GM12878 (cell line): ENCODE results near the gene CMTM2. TPM values are rescaled to one million over a fixed set of nuclear protein-coding genes. Genes with fewer than 3 reads are reported as not detected.

ENCODE experiments used
- ATAC-seq: fragments of 200-7000 bp; cut with Tn5 transposase; 3 replicates; pipeline ENCODE4 v1.9.1; 2020; ENCODE audit warnings: mild to moderate bottlenecking, moderate library complexity
- BruUV-seq: library from RNA; stranded (reverse); fragments of 400-500 nt; replicated peaks from 2 replicates; lab custom pipeline; 2021; lab: Mats Ljungman, UMichigan
- CTCF ChIA-PET: fragments of 300-600 bp; sonication (Branson Sonifier 250); formaldehyde crosslinking; extraction: SDS; loops from one replicate; lab custom pipeline; 2021; ENCODE audit warnings: inconsistent platforms; lab: Yijun Ruan, JAX
- POLR2A ChIA-PET: fragments of 350-600 bp; formaldehyde crosslinking; extraction: SDS; loops from one replicate; lab custom pipeline; 2021; ENCODE audit warnings: inconsistent platforms; lab: Charles Lee
- RAD21 ChIA-PET: fragments of 300-600 bp; sonication (Branson Sonifier 250); formaldehyde crosslinking; loops from one replicate; lab custom pipeline; 2023; ENCODE audit warnings: antibody characterized with exemption; ENCODE audit not compliant: unreplicated experiment; lab: Charles Lee
- SMC1A ChIA-PET: fragments of 300-600 bp; sonication (Branson Sonifier 250); formaldehyde crosslinking; loops from one replicate; lab custom pipeline; 2023; ENCODE audit not compliant: unreplicated experiment, uncharacterized antibody; lab: Charles Lee
- DNase-seq: peaks from one replicate; pipeline ENCODE4 v3.0.0-alpha.2; 2011; ENCODE audit warnings: low read depth, low spot score
- FAIRE-seq: peaks from 3 replicates; lab custom pipeline; 2011; peaks lifted over from hg19 to GRCh38; lab: Jason Lieb, UNC
- H2AFZ ChIP-seq: 2 replicates; pipeline ENCODE4 v1.6.0; 2011; ENCODE audit warnings: low read depth, low read length, control low read depth; ENCODE audit not compliant: control insufficient read depth
- H3K27ac ChIP-seq: 2 replicates; pipeline ENCODE4 v1.5.1; 2011; ENCODE audit warnings: control low read depth; ENCODE audit not compliant: control insufficient read depth, insufficient read depth
- H3K27me3 ChIP-seq, 2 experiments: replicated peaks in 1 of 2; 2 replicates each; pipeline versions ENCODE4 v1.6.0 to v1.6.1; 2011; ENCODE audit warnings: low read length in 1 of 2; ENCODE audit not compliant: control insufficient read depth in 2 of 2, insufficient read depth in 2 of 2
- H3K36me3 ChIP-seq, 2 experiments: 2 replicates each; pipeline ENCODE4 v1.5.1; 2011; ENCODE audit warnings: low read length in 1 of 2; ENCODE audit not compliant: control insufficient read depth in 2 of 2, insufficient read depth in 2 of 2
- H3K4me1 ChIP-seq: 2 replicates; pipeline ENCODE4 v1.6.1; 2011; ENCODE audit warnings: mild to moderate bottlenecking, low read length, moderate library complexity, mixed read lengths; ENCODE audit not compliant: control insufficient read depth, insufficient read depth
- H3K4me2 ChIP-seq: 2 replicates; pipeline ENCODE4 v1.6.0; 2011; ENCODE audit warnings: control low read depth; ENCODE audit not compliant: control insufficient read depth, insufficient read depth
- H3K4me3 ChIP-seq: fragments of 200-600 bp; sonication (generic); 2 replicates; pipeline ENCODE4 v1.5.1; 2016
- H3K79me2 ChIP-seq: 2 replicates; pipeline ENCODE4 v1.6.0; 2011; ENCODE audit warnings: low read length; ENCODE audit not compliant: control insufficient read depth, insufficient read depth
- H3K9ac ChIP-seq: 2 replicates; pipeline ENCODE4 v1.8.0; 2011; ENCODE audit warnings: low read length, control low read depth, mixed read lengths; ENCODE audit not compliant: control insufficient read depth, insufficient read depth
- H3K9me3 ChIP-seq: replicated peaks from 3 replicates; pipeline ENCODE4 v1.5.1; 2011; ENCODE audit warnings: mild to moderate bottlenecking, low read length; ENCODE audit not compliant: control insufficient read depth, insufficient read depth
- H4K20me1 ChIP-seq: 2 replicates; pipeline ENCODE4 v1.6.0; 2011; ENCODE audit not compliant: control insufficient read depth, insufficient read depth
- BCL3 ChIP-seq: IDR thresholded peaks from 2 replicates; pipeline ENCODE4 v1.6.1; 2011; ENCODE audit warnings: borderline replicate concordance, low read depth, mild to moderate bottlenecking, moderate library complexity, low read length; ENCODE audit not compliant: insufficient read depth, poor library complexity, severe bottlenecking
- CHD4 ChIP-seq: fragments of 200-600 bp; sonication (generic); IDR thresholded peaks from 2 replicates; pipeline ENCODE4 v1.6.1; 2016; ENCODE audit warnings: mild to moderate bottlenecking
- E2F4 ChIP-seq: IDR thresholded peaks from 2 replicates; pipeline ENCODE4 v1.6.1; 2012; ENCODE audit warnings: low read depth, low read length, improper control_type of control experiment
- ETV6 ChIP-seq, 2 experiments: fragments of 450-650 bp in 1 of 2; IDR thresholded peaks in 1 of 2; conservative IDR thresholded peaks in 1 of 2; 2 replicates each; pipeline ENCODE4 v1.6.1; 2014; ENCODE audit warnings: antibody characterized with exemption in 1 of 2, borderline replicate concordance in 1 of 2, low read depth in 1 of 2, mild to moderate bottlenecking in 1 of 2, moderate library complexity in 1 of 2
- IKZF1 ChIP-seq: fragments of 450-650 bp; conservative IDR thresholded peaks from 2 replicates; pipeline ENCODE4 v1.6.1; 2017; ENCODE audit warnings: antibody characterized with exemption, mild to moderate bottlenecking
- POLR2AphosphoS5 ChIP-seq: IDR thresholded peaks from 2 replicates; pipeline ENCODE4 v1.6.1; 2011; ENCODE audit warnings: mild to moderate bottlenecking, low read length, inconsistent platforms
- POU2F2 ChIP-seq: IDR thresholded peaks from 3 replicates; pipeline ENCODE4 v1.6.1; 2011; ENCODE audit warnings: low read depth, mild to moderate bottlenecking, low read length, borderline replicate concordance
- RAD21 ChIP-seq: IDR thresholded peaks from 2 replicates; pipeline ENCODE4 v1.6.1; 2011; ENCODE audit warnings: mild to moderate bottlenecking, low read depth, low read length, moderate library complexity; ENCODE audit not compliant: insufficient read depth
- SMARCA5 ChIP-seq: fragments of 450-650 bp; IDR thresholded peaks from 2 replicates; pipeline ENCODE4 v1.6.1; 2017; ENCODE audit warnings: mild to moderate bottlenecking
- TCF3 ChIP-seq: IDR thresholded peaks from 2 replicates; pipeline ENCODE4 v1.6.1; 2012; ENCODE audit warnings: low read depth, mild to moderate bottlenecking, low read length, borderline replicate concordance; ENCODE audit not compliant: insufficient read depth
- ZBTB33 ChIP-seq: fragments of 450-650 bp; IDR thresholded peaks from 2 replicates; pipeline ENCODE4 v1.6.1; 2017; ENCODE audit warnings: mild to moderate bottlenecking
- WGBS: methylation state at CpG from one replicate; pipeline ENCODE4 v1.1.6; 2016; ENCODE audit warnings: low lambda C conversion rate; ENCODE audit not compliant: insufficient replicate concordance, insufficient coverage; ENCODE audit errors: missing lambda C conversion rate; 5-methylcytosine and 5-hydroxymethylcytosine counted together
- in situ Hi-C: fragments of 300-500 bp; cut with MboI; formaldehyde crosslinking; loops from 9 replicates; pipeline ENCODE4 v1.14.3; 2018; ENCODE audit warnings: mixed read lengths
- intact Hi-C: fragments of 100-400 bp; cut with micrococcal nuclease; formaldehyde crosslinking; loops from one replicate; pipeline ENCODE4 v1.14.2; 2022; ENCODE audit not compliant: unreplicated experiment
- polyA plus RNA-seq, 11 experiments: library from polyadenylated mRNA; depleted of rRNA in 4 of 11; unstranded in 6 of 11; stranded (reverse) in 5 of 11; fragments of >200 nt; fragmentation: Nextera tagmentation in 4 of 11; fragmentation: Illumina TruSeq in 1 of 11; extraction: Ambion mirVana in 4 of 11; extraction: Trizol in 1 of 11; gene quantifications; 1 replicate in 1 of 11; 2 replicates in 10 of 11; pipeline versions ENCODE4 v1.2.1 to v1.2.3, GENCODE V29; 2011 to 2016; ENCODE audit warnings: inconsistent platforms in 2 of 11, missing spikeins in 2 of 11, low read depth in 1 of 11
- total RNA-seq, 4 experiments: library from RNA; depleted of rRNA in 3 of 4; stranded (reverse); fragments of >200 nt in 3 of 4; fragmentation: Illumina TruSeq in 1 of 4; extraction: Trizol in 1 of 4; gene quantifications; 2 replicates each; pipeline versions ENCODE4 v1.2.1 to v1.2.3, GENCODE V29; 2013 to 2021
- TF ChIP-seq, protein P1 (sequence below): IDR thresholded peaks from 2 replicates; pipeline ENCODE4 v1.6.1; 2012; ENCODE audit warnings: low read depth, low read length, improper control_type of control experiment
- TF ChIP-seq, protein P2 (sequence below): IDR thresholded peaks from 2 replicates; pipeline ENCODE4 v1.6.1; 2012; ENCODE audit warnings: low read depth, low read length, improper control_type of control experiment

The CMTM2 gene
- total and polyA plus RNA-seq, 10 of the 15 experiments (the other 5 are each of a cell fraction or from before 2014, with no cell fraction given) = 0.26 to 0.34 TPM; not detected in 8

DNA sequence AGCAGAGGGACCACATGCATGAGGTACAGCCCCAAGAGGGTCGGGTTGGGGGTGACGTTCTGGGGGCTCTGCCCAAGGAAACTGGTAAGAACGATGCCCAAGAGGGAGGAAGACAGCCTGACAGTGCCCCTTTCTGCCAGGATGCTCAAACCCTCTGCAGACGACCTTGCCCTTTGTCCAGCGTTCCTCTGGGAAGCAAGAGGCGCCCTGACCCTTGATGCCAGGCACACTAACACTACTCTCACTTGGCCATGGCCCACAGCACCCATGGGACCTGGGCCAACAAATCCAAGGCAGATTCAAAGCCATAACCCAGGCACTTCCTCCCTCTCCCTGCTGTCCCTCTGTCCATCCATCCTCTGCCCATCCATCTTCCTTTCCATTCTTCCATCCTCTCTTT, 49.8 kb upstream of the CMTM2 start (continued):
- no peak for TF ChIP-seq BCL3
- TF ChIP-seq RAD21 = no peak
- TF ChIP-seq, protein P1, sequence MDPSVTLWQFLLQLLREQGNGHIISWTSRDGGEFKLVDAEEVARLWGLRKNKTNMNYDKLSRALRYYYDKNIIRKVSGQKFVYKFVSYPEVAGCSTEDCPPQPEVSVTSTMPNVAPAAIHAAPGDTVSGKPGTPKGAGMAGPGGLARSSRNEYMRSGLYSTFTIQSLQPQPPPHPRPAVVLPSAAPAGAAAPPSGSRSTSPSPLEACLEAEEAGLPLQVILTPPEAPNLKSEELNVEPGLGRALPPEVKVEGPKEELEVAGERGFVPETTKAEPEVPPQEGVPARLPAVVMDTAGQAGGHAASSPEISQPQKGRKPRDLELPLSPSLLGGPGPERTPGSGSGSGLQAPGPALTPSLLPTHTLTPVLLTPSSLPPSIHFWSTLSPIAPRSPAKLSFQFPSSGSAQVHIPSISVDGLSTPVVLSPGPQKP = no peak
- no peak for TF ChIP-seq ZBTB33
- TF ChIP-seq POLR2AphosphoS5 = no peak
- TF ChIP-seq, all 136 proteins: peak for 0

- BruUV-seq = no TSS peak
- FAIRE-seq (no peak), ATAC-seq (no peak), DNase-seq (no peak)
- no peaks in the 10 kb centered on the region for H4K20me1 ChIP-seq
- peaks cover 0 to 3% of the 10 kb centered on the region in 2 experiments; a peak in 2 of 4 replicates for H3K27me3 ChIP-seq
- in situ Hi-C loops (loop anchor here (25.0 kb wide), 1 partner anchor 503 kb away; the partner anchor contains the start of gene CBFB), intact Hi-C loops (no loop called here)
- H3K27ac ChIP-seq = no peak overlapping the region
- H3K4me3 ChIP-seq = no peak overlapping the region
- WGBS = 88% methylated on average over 1 of the region's 1 CpG
- peaks cover 6% of the 10 kb centered on the region for H3K4me1 ChIP-seq
- H2AFZ ChIP-seq = no peak overlapping the region
- ChIA-PET POLR2A (interaction anchor here (0.6 kb wide), 1 partner anchor 30 kb away, joined by 3 read pairs; no protein-coding TSS in a partner anchor), SMC1A (interaction anchor here (0.7 to 1.1 kb wide), 2 partner anchors 9 to 14 kb away, joined by 3 to 4 read pairs; no protein-coding TSS in a partner anchor), RAD21 (no interaction called here), CTCF (no interaction called here)
- no peak overlapping the region for H3K4me2 ChIP-seq
- no peak overlapping the region for H3K9ac ChIP-seq
- no peaks in the 10 kb centered on the region for H3K9me3 ChIP-seq
- peaks cover 0 to 4% of the 10 kb centered on the region in 2 experiments; a peak in 1 of 4 replicates for H3K36me3 ChIP-seq
- no peaks in the 10 kb centered on the region for H3K79me2 ChIP-seq
- TF ChIP-seq, protein P2, sequence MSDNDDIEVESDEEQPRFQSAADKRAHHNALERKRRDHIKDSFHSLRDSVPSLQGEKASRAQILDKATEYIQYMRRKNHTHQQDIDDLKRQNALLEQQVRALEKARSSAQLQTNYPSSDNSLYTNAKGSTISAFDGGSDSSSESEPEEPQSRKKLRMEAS = no peak
- no peak for TF ChIP-seq IKZF1
- TF ChIP-seq ETV6 (conservative IDR thresholded peaks at IDR 0.05 in 1 of 2, IDR thresholded peaks at IDR 0.05 in 1 of 2; ENCODE audit: borderline replicate concordance in 1 of 2, low read depth in 1 of 2) = no peak
- TF ChIP-seq E2F4 = no peak
- no peak for TF ChIP-seq POU2F2
- TF ChIP-seq CHD4 = no peak
- TF ChIP-seq, protein P1 = no peak
- no peak for TF ChIP-seq TCF3
- no peak for TF ChIP-seq SMARCA5
These were observed 44.9 kb upstream of the CMTM2 start for GRCh38 chr16:66534376-66534799.
